Trophoblast cell (in vitro differentiated cells and primary cell): ENCODE results near the gene ZNF583. TPM values are rescaled to one million over a fixed set of nuclear protein-coding genes. Genes with fewer than 3 reads are reported as not detected.

Source experiments
- DNase-seq, 2 donors: peaks; one replicate each; pipeline ENCODE4 v3.0.0-alpha.2; 2016
- H2AFZ ChIP-seq: 2 replicates; pipeline ENCODE4 v1.6.1; 2013; ENCODE audit warnings: low read length, moderate library complexity, mild to moderate bottlenecking; ENCODE audit not compliant: insufficient read depth, poor library complexity
- H2AK5ac ChIP-seq: 2 replicates; pipeline ENCODE4 v1.6.1; 2013; ENCODE audit warnings: mild to moderate bottlenecking, low read length
- H2BK120ac ChIP-seq: 2 replicates; pipeline ENCODE4 v1.6.1; 2013; ENCODE audit warnings: low read length, mild to moderate bottlenecking, moderate library complexity; ENCODE audit not compliant: insufficient read depth, poor library complexity
- H2BK12ac ChIP-seq: 2 replicates; pipeline ENCODE4 v1.6.1; 2013; ENCODE audit warnings: mild to moderate bottlenecking, low read length, moderate library complexity
- H2BK5ac ChIP-seq: 2 replicates; pipeline ENCODE4 v1.6.1; 2013; ENCODE audit warnings: low read length, low read depth, moderate library complexity, mild to moderate bottlenecking; ENCODE audit not compliant: poor library complexity
- H3K14ac ChIP-seq: 2 replicates; pipeline ENCODE4 v1.6.1; 2013; ENCODE audit warnings: mild to moderate bottlenecking, low read length
- H3K18ac ChIP-seq: 2 replicates; pipeline ENCODE4 v1.6.1; 2013; ENCODE audit warnings: mild to moderate bottlenecking, low read length
- H3K23ac ChIP-seq: 2 replicates; pipeline ENCODE4 v1.6.1; 2013; ENCODE audit warnings: low read length
- H3K27ac ChIP-seq: 2 replicates; pipeline ENCODE4 v1.5.1; 2013; ENCODE audit warnings: low read depth, mild to moderate bottlenecking, inconsistent platforms, low read length, moderate library complexity
- H3K27me3 ChIP-seq: 2 replicates; pipeline ENCODE4 v1.6.1; 2013; ENCODE audit warnings: inconsistent platforms, mild to moderate bottlenecking, low read length, moderate library complexity; ENCODE audit not compliant: insufficient read depth
- H3K36me3 ChIP-seq, 2 experiments: 1 replicate in 1 of 2; 2 replicates in 1 of 2; pipeline ENCODE4 v1.6.1; 2013; ENCODE audit warnings: low read length in 2 of 2, mild to moderate bottlenecking in 2 of 2, moderate library complexity in 1 of 2; ENCODE audit not compliant: insufficient read depth in 2 of 2, control insufficient read depth in 1 of 2
- H3K4ac ChIP-seq: 2 replicates; pipeline ENCODE4 v1.6.1; 2013; ENCODE audit warnings: low read depth, mild to moderate bottlenecking, low read length, moderate library complexity
- H3K4me1 ChIP-seq, 2 experiments: 1 replicate in 1 of 2; 2 replicates in 1 of 2; pipeline ENCODE4 v1.6.1; 2013; ENCODE audit warnings: low read length in 2 of 2, mild to moderate bottlenecking in 2 of 2, moderate library complexity in 1 of 2; ENCODE audit not compliant: insufficient read depth in 2 of 2, control insufficient read depth in 1 of 2
- H3K4me2 ChIP-seq: 2 replicates; pipeline ENCODE4 v1.6.1; 2013; ENCODE audit warnings: inconsistent platforms, mild to moderate bottlenecking, low read length, moderate library complexity
- H3K4me3 ChIP-seq: 2 replicates; pipeline ENCODE4 v1.5.1; 2013; ENCODE audit warnings: mild to moderate bottlenecking, low read depth, low read length, inconsistent platforms
- H3K79me1 ChIP-seq: one replicate; pipeline ENCODE4 v1.6.1; 2013; ENCODE audit warnings: low read length
- H3K79me2 ChIP-seq: 2 replicates; pipeline ENCODE4 v1.6.1; 2013; ENCODE audit warnings: low read length, mild to moderate bottlenecking; ENCODE audit not compliant: control insufficient read depth, insufficient read depth, poor library complexity
- H3K9ac ChIP-seq: 2 replicates; pipeline ENCODE4 v1.6.1; 2013; ENCODE audit warnings: mild to moderate bottlenecking, low read length
- H3K9me3 ChIP-seq: 2 replicates; pipeline ENCODE4 v1.6.1; 2013; ENCODE audit warnings: low read depth, mild to moderate bottlenecking, control low read depth, inconsistent platforms, low read length; ENCODE audit not compliant: insufficient read depth
- H4K12ac ChIP-seq: 2 replicates; pipeline ENCODE4 v1.6.1; 2013; ENCODE audit warnings: low read depth, mild to moderate bottlenecking, low read length, moderate library complexity
- H4K8ac ChIP-seq: 2 replicates; pipeline ENCODE4 v1.6.1; 2013; ENCODE audit warnings: low read depth, mild to moderate bottlenecking, low read length, moderate library complexity
- H4K91ac ChIP-seq: one replicate; pipeline ENCODE4 v1.6.1; 2013; ENCODE audit warnings: low read depth, mild to moderate bottlenecking, low read length, moderate library complexity
- WGBS: extraction: QIAGEN DNeasy Blood & Tissue Kit; methylation state at CpG from one replicate; pipeline ENCODE4 v1.1.7; 2013; ENCODE audit warnings: missing lambda C conversion rate; ENCODE audit not compliant: insufficient read length, insufficient coverage; ENCODE audit errors: extremely low coverage; 5-methylcytosine and 5-hydroxymethylcytosine counted together
- polyA plus RNA-seq: library from polyadenylated mRNA; stranded (reverse); fragments of 200-250 nt; gene quantifications from 2 replicates; pipeline ENCODE4 v1.2.3, GENCODE V29; 2013

ZNF583 gene
- 2.3 TPM in 2 replicates for polyA plus RNA-seq

DNA sequence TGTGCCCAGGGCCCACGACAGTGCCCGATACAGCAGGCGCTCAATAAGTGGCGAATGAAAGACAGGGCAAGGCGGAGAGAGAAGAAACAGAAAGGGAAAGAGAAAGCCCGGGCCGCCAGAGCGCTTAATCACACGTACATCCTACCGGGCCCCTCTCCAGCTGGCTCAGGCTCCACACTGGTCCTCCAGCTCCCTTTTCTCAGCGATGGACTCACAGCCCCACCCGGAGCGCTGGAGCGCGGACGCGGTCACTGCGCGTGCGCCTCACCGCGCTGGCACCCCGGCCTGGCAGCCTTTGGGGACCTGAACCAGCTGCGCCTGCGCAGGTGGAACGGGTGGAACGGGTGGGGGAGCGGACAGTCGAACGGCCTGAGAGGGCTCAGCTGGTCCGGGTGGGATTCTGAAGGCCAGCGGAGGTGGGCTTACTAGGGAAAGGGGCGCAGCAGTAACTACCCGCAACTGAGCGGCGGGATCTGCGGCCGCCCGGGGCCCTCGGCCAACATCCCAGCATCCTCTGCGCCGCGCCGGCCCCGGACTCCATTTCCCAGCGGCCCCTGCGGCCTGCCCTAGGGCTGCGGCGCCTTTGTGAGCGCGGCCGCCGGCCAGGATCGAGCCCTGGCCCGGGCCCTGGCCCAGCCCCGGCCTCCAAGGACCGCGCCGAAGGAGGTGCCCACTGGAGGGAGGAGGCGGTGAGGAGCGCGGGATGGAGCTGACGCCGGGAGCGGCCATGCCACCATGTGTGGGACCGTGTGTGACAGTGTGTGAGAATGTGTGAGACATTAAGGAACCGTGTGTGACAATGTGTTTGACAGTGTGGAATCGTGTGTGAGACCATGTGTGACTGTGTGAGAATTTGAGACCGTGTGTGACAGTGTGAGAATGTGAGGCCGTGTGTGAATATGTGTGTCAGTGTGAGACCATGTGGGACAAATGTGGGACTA is at the start of gene ZNF583:
Gene ZNF583 (plus strand): TSS at position 569 of the 941 bp plus-strand sequence. CDS start 2,783 bp downstream, outside the sequence.
- Histone ChIP-seq H3K79me1 (peaks cover 9% of the 10 kb centered on the region), H3K27me3 (no peaks in the 10 kb centered on the region), H2BK12ac (no peak within 1 kb of the TSS), H3K36me3 (peaks cover 0 to 6% of the 10 kb centered on the region in 2 experiments), H3K4ac (peak within 1 kb of the TSS; percentile 17), H3K9ac (peak within 1 kb of the TSS; percentile 91), H2BK5ac (peak within 1 kb of the TSS; percentile 89), H3K27ac (peak within 1 kb of the TSS; percentile 39), H2BK120ac (peak within 1 kb of the TSS; percentile 86), H3K18ac (peak within 1 kb of the TSS; percentile 81), H2AFZ (peak within 1 kb of the TSS; percentile 94), H3K4me3 (peak within 1 kb of the TSS; percentile 85), H3K14ac (peak within 1 kb of the TSS; percentile 89), H4K8ac (peak within 1 kb of the TSS; percentile 92), H3K9me3 (peaks cover 17% of the 10 kb centered on the region), H3K4me2 (peak within 1 kb of the TSS; percentile 67), H4K91ac (peak within 1 kb of the TSS; percentile 84), H3K79me2 (peaks cover 5% of the 10 kb centered on the region), H4K12ac (peak within 1 kb of the TSS; percentile 69), H3K4me1 (peaks cover 0 to 8% of the 10 kb centered on the region in 2 experiments), H2AK5ac (peak within 1 kb of the TSS; percentile 6), H3K23ac (peak within 1 kb of the TSS; percentile 6)
- DNase-seq, result peak; percentile 82 to 92
- no CpG with 5 or more reads among the region's 70 CpGs for WGBS

- no peak overlapping the region for H2AK5ac ChIP-seq
- DNase-seq, result no peak
- no peak overlapping the region for H2BK120ac ChIP-seq
- H3K4me1 ChIP-seq, result no peaks in the 10 kb centered on the region
- no CpG with 5 or more reads among the region's 1 CpG for WGBS
- H3K4me2 ChIP-seq, result no peak overlapping the region
- no peak overlapping the region for H4K8ac ChIP-seq
- no peak overlapping the region for H3K4me3 ChIP-seq
- no peak overlapping the region for H3K9ac ChIP-seq
- no peak overlapping the region for H3K4ac ChIP-seq
- H2BK12ac ChIP-seq, result no peak overlapping the region
- no peaks in the 10 kb centered on the region for H3K79me1 ChIP-seq
- no peak overlapping the region for H3K27ac ChIP-seq
- H3K9me3 ChIP-seq, result no peaks in the 10 kb centered on the region
- no peaks in the 10 kb centered on the region for H3K79me2 ChIP-seq
- no peak overlapping the region for H3K23ac ChIP-seq
- no peak overlapping the region for H4K12ac ChIP-seq
- H3K18ac ChIP-seq, result no peak overlapping the region
- H3K27me3 ChIP-seq, result no peaks in the 10 kb centered on the region
- H3K36me3 ChIP-seq, result no peaks in the 10 kb centered on the region
- no peak overlapping the region for H2AFZ ChIP-seq
- H2BK5ac ChIP-seq, result no peak overlapping the region
- H3K14ac ChIP-seq, result no peak overlapping the region
- no peak overlapping the region for H4K91ac ChIP-seq
These were observed 48.6 kb upstream of the ZNF583 start for GRCh38 chr19:56355517-56355916.

- Histone ChIP-seq H3K27ac (no peak overlapping the region), H2AK5ac (no peak overlapping the region), H2BK12ac (no peak overlapping the region), H2AFZ (no peak overlapping the region), H3K4me1 (no peaks in the 10 kb centered on the region), H2BK120ac (no peak overlapping the region), H2BK5ac (no peak overlapping the region), H3K18ac (no peak overlapping the region), H4K8ac (no peak overlapping the region), H3K4ac (no peak overlapping the region), H3K4me3 (no peak overlapping the region), H3K4me2 (no peak overlapping the region), H3K79me2 (no peaks in the 10 kb centered on the region), H4K91ac (no peak overlapping the region), H4K12ac (no peak overlapping the region), H3K9ac (no peak overlapping the region), H3K36me3 (no peaks in the 10 kb centered on the region), H3K14ac (no peak overlapping the region), H3K23ac (no peak overlapping the region), H3K9me3 (peaks cover 2% of the 10 kb centered on the region), H3K27me3 (no peaks in the 10 kb centered on the region), H3K79me1 (no peaks in the 10 kb centered on the region)
- no CpG with 5 or more reads among the region's 2 CpGs for WGBS
- no peak for DNase-seq
These were observed 47.2 kb upstream of the ZNF583 start for GRCh38 chr19:56356944-56357343.

- WGBS, result no CpG with 5 or more reads among the region's 2 CpGs
These were observed 43.3 kb upstream of the ZNF583 start for GRCh38 chr19:56360841-56361240.

More at GRCh38 chr19:56360841-56361240, 43.3 kb upstream of the ZNF583 start:
- no peak for DNase-seq
- Histone ChIP-seq H4K12ac (no peak overlapping the region), H3K9me3 (peaks cover 2% of the 10 kb centered on the region), H4K8ac (no peak overlapping the region), H3K9ac (no peak overlapping the region), H3K4ac (no peak overlapping the region), H3K79me1 (no peaks in the 10 kb centered on the region), H3K27ac (no peak overlapping the region), H3K23ac (no peak overlapping the region), H2BK120ac (no peak overlapping the region), H2AFZ (no peak overlapping the region), H3K27me3 (no peaks in the 10 kb centered on the region), H3K14ac (no peak overlapping the region), H3K4me1 (no peaks in the 10 kb centered on the region), H3K79me2 (no peaks in the 10 kb centered on the region), H4K91ac (no peak overlapping the region), H3K36me3 (no peaks in the 10 kb centered on the region), H3K18ac (no peak overlapping the region), H3K4me2 (no peak overlapping the region), H2BK12ac (no peak overlapping the region), H2BK5ac (no peak overlapping the region), H2AK5ac (no peak overlapping the region), H3K4me3 (no peak overlapping the region)
